GM19438 (cell line): ENCODE results near the gene PIK3C3.

Source experiments
- ATAC-seq: cut with Tn5 transposase; IDR thresholded peaks from one replicate; pipeline ENCODE4 v1.9.1; 2021; ENCODE audit warnings: low read depth; ENCODE audit not compliant: unreplicated experiment

PIK3C3 gene

GRCh38 chr18:42112657-42113420 lies 157.8 kb downstream of the PIK3C3 start:
- ATAC-seq: no peak

- ATAC-seq: peak; percentile 36
Observed at GRCh38 chr18:42113529-42114191, 158.6 kb downstream of the PIK3C3 start.

GRCh38 chr18:42114310-42114943 lies 159.4 kb downstream of the PIK3C3 start:
- ATAC-seq: peak; percentile 95

GRCh38 chr18:42126586-42126985 lies 171.6 kb downstream of the PIK3C3 start:
- ATAC-seq: no peak

- no peak for ATAC-seq
Observed at GRCh38 chr18:42131066-42131929, 176.3 kb downstream of the PIK3C3 start.

GRCh38 chr18:42131930-42132244 lies 176.9 kb downstream of the PIK3C3 start:
- no peak for ATAC-seq
